Psoas muscle (tissue), 8 donors: Measurements from ENCODE around the gene ELFN2. TPM values are rescaled to one million over a fixed set of nuclear protein-coding genes. Genes with fewer than 3 reads are reported as not detected.

Experiments
- ATAC-seq, 4 donors: fragments of 200-7000 bp; cut with Tn5 transposase; one replicate each; pipeline ENCODE4 v1.9.1; 2020; ENCODE audit warnings: moderate library complexity in 3 of 4, mild to moderate bottlenecking in 2 of 4
- DNase-seq, 2 donors: peaks; one replicate each; pipeline ENCODE4 v3.0.0-alpha.2; 2020
- H3K27ac ChIP-seq: fragments of 200-600 bp; one replicate; pipeline ENCODE4 v1.8.0; 2022
- H3K27me3 ChIP-seq, 3 donors: fragments of 200-600 bp in 1 of 3; one replicate each; pipeline versions ENCODE4 v1.6.1 to v1.8.0; 2013 to 2022; ENCODE audit warnings: low read length in 2 of 3, mild to moderate bottlenecking in 2 of 3, moderate library complexity in 1 of 3; ENCODE audit not compliant: insufficient read depth in 3 of 3
- H3K36me3 ChIP-seq, 2 donors: fragments of 200-600 bp in 1 of 2; one replicate each; pipeline versions ENCODE4 v1.6.1 to v1.8.0; 2013 to 2022; ENCODE audit warnings: low read depth in 1 of 2, mild to moderate bottlenecking in 1 of 2, moderate library complexity in 1 of 2; ENCODE audit not compliant: insufficient read depth in 1 of 2
- H3K4me1 ChIP-seq: fragments of 200-600 bp; one replicate; pipeline ENCODE4 v1.8.0; 2022
- H3K4me3 ChIP-seq: fragments of 200-600 bp; one replicate; pipeline ENCODE4 v1.8.0; 2022; ENCODE audit warnings: mild to moderate bottlenecking
- H3K9me3 ChIP-seq: fragments of 200-600 bp; one replicate; pipeline ENCODE4 v1.8.0; 2022
- CTCF ChIP-seq: fragments of 200-600 bp; IDR thresholded peaks from one replicate; pipeline ENCODE4 v1.8.0; 2022; ENCODE audit warnings: antibody characterized with exemption
- WGBS, 3 donors: extraction: QIAGEN DNeasy Blood & Tissue Kit; methylation state at CpG; one replicate each; pipeline versions ENCODE4 v1.1.6 to v1.1.7; 2013; 5-methylcytosine and 5-hydroxymethylcytosine counted together
- intact Hi-C, 2 donors: fragments of 100-400 bp; cut with DNase I; formaldehyde crosslinking; loops; one replicate each; pipeline versions ENCODE4 v1.11.0 to v1.14.2; 2022
- polyA plus RNA-seq, 3 donors: library from polyadenylated mRNA; stranded (reverse); fragments of 200-250 nt; gene quantifications; one replicate each; pipeline ENCODE4 v1.2.3, GENCODE V29; 2013
- total RNA-seq, 4 donors: library from RNA; stranded (reverse); fragmentation: NEBNext Ultra II Directional in 2 of 4; extraction: Animal tissue kit (Norgen Biotek cat#: 25700) in 2 of 4; gene quantifications; one replicate each; pipeline versions ENCODE4 v1.2.1 to v1.2.4, GENCODE V29; 2021 to 2023
- donor health status: healthy with polysubstance abuse.
- donor health status: DM: no; HTN: no; CAD: no; lungs with moderate emphysema.
- donor health status: Bipolar disorder and iron deficiency.
- donor health status: healthy.
- donor health status: DM: yes; HTN: yes; CAD: no.
- donor health status: DM: no; HTN: no; CAD: no.
- donor health status: DM: no; HTN: no; CAD: no.
- donor health status: DM: yes; HTN: yes; CAD: no.

Gene ELFN2
- total and polyA plus RNA-seq, 7 donors: 0.01 to 0.05 (median 0.01) TPM; not detected in 4

- Histone ChIP-seq H3K36me3 (no peaks in the 10 kb centered on the region), H3K4me3 (no peak overlapping the region), H3K9me3 (no peaks in the 10 kb centered on the region), H3K27me3 (peaks cover 0 to 68% (median 10%) of the 10 kb centered on the region in 3 donors), H3K4me1 (no peaks in the 10 kb centered on the region), H3K27ac (no peak overlapping the region)
- DNase-seq (no peak), ATAC-seq (no peak)
- WGBS, 3 donors: 29 to 36% (median 32%) methylated on average over 14 of the region's 14 CpGs
- intact Hi-C loops: no loop called here
- no peak for TF ChIP-seq CTCF
These were observed 10.5 kb downstream of the ELFN2 start for GRCh38 chr22:37416827-37417226.

GRCh38 chr22:37416389-37416788 lies 10.9 kb downstream of the ELFN2 start:
- intact Hi-C loops: no loop called here
- peaks cover 0 to 67% (median 8%) of the 10 kb centered on the region in 3 donors for H3K27me3 ChIP-seq
- no peak overlapping the region for H3K4me3 ChIP-seq
- no peak for TF ChIP-seq CTCF
- DNase-seq (no peak), ATAC-seq (no peak)
- no peaks in the 10 kb centered on the region for H3K36me3 ChIP-seq
- no peaks in the 10 kb centered on the region for H3K9me3 ChIP-seq
- H3K27ac ChIP-seq: no peak overlapping the region
- 66 to 75% (median 74%) methylated on average over 4 to 6 of the region's 6 CpGs for WGBS, 3 donors
- H3K4me1 ChIP-seq: no peaks in the 10 kb centered on the region

DNA sequence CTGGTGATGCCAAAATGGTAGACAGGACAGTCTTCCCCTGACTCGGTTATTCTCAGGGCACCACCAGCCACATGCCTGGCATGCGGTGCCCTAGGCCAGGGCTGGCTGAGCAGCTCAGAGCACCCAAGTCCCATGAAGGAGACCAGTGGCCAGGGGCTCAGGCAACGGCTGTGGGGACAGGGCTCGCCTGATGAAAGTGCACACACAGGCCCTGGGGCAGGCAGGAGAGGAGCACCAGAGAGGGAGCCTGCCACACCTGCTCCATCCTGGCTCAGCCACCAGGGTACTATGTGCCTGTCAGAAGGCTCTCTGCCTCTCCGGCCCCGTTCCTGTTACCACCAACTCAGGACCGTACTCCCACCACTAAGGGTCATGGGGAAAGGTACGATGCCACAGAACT lies 12.1 kb downstream of the ELFN2 start:
- intact Hi-C loops: no loop called here
- H3K4me3 ChIP-seq: no peak overlapping the region
- H3K9me3 ChIP-seq: no peaks in the 10 kb centered on the region
- H3K27me3 ChIP-seq: peaks cover 1 to 59% (median 10%) of the 10 kb centered on the region in 3 donors
- no peak overlapping the region for H3K27ac ChIP-seq
- H3K36me3 ChIP-seq: no peaks in the 10 kb centered on the region
- TF ChIP-seq CTCF: no peak
- no peaks in the 10 kb centered on the region for H3K4me1 ChIP-seq
- WGBS, 3 donors: 78 to 84% (median 78%) methylated on average over 8 of the region's 8 CpGs
- ATAC-seq (no peak), DNase-seq (no peak)

DNA sequence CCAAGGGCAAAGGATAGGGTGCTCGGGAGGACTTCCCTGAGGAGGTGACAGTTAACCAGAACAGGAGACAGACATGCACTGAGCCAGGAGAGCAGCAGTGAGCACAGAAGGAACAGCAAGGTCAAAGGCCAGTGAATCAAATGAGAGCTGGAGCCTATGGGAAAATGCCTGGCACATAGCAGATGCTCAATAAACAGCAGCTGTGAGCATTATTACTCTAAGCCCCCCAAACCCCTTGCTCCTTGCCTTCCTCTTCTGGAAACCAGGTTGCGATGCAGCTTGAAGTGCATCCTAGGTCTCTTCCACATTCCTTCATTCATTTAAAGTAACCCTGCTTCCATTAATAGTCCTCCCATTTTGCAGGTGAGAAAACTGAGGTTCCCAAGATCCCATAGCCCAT lies 13.0 kb downstream of the ELFN2 start:
- DNase-seq (no peak), ATAC-seq (no peak)
- H3K4me1 ChIP-seq: no peaks in the 10 kb centered on the region
- intact Hi-C loops: no loop called here
- H3K27me3 ChIP-seq: peaks cover 3 to 57% (median 8%) of the 10 kb centered on the region in 3 donors
- no peaks in the 10 kb centered on the region for H3K9me3 ChIP-seq
- no peak for TF ChIP-seq CTCF
- H3K4me3 ChIP-seq: no peak overlapping the region
- 74 to 86% (median 83%) methylated on average over 2 of the region's 2 CpGs for WGBS, 3 donors
- no peaks in the 10 kb centered on the region for H3K36me3 ChIP-seq
- H3K27ac ChIP-seq: no peak overlapping the region

DNA sequence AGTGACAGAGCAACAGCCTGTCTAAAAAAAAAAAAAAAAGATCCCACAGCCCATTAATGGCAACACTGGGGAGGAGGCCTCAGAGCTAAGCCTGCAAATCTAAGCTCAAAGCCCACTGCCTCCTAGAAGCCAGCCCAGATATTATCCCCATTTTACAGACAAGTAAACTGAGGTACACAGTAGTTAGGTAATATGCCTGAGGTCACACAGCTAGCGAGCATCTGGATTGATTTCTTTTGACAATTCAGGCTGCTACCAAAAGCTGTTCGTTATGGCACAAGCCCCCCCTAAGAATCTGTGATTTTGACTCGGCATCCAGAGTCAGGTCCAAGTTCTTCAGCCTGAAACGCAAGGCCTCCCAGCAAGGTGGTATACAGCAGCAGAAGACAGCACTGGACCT lies 13.7 kb downstream of the ELFN2 start:
- TF ChIP-seq CTCF: no peak
- intact Hi-C loops: no loop called here
- WGBS, 3 donors: 85 to 91% (median 88%) methylated on average over 4 of the region's 4 CpGs
- Histone ChIP-seq H3K4me1 (no peaks in the 10 kb centered on the region), H3K9me3 (no peaks in the 10 kb centered on the region), H3K27me3 (peaks cover 3 to 50% (median 11%) of the 10 kb centered on the region in 3 donors), H3K4me3 (no peak overlapping the region), H3K27ac (no peak overlapping the region), H3K36me3 (no peaks in the 10 kb centered on the region)
- no peak for ATAC-seq
- DNase-seq: no peak
